ENCODE results near the gene PRRX1. TPM values are rescaled to one million over a fixed set of nuclear protein-coding genes. Genes with fewer than 3 reads are reported as not detected.

PRRX1 gene
- total and polyA plus RNA-seq, 2 of the 13 experiments (the other 11 are each of a cell fraction or from before 2014, with no cell fraction given): not detected

GRCh38 chr1:170734412-170735175, 70.7 kb downstream of the PRRX1 start:
- Histone ChIP-seq H4K20me1 (ENCODE audit: insufficient read depth, low read length) (no peaks in the 10 kb centered on the region), H3K9ac (ENCODE audit: insufficient read depth, low read depth, low read length) (no peak overlapping the region), H3K27ac (ENCODE audit: extremely low read length, insufficient read depth, low read length) (no peak overlapping the region), H3K9me3 (ENCODE audit: low read length) (no peaks in the 10 kb centered on the region), H3K4me3 (replicated peaks in 1 of 3; ENCODE audit: insufficient read depth in 1 of 3, low read depth in 2 of 3, low read length in 3 of 3) (no peak overlapping the region), H3K4me1 (ENCODE audit: insufficient read depth, low read length) (no peaks in the 10 kb centered on the region), H3K36me3 (replicated peaks in 1 of 2; ENCODE audit: control insufficient read depth in 1 of 2, insufficient read depth in 2 of 2, low read length in 2 of 2) (no peaks in the 10 kb centered on the region), H3K79me2 (ENCODE audit: insufficient read depth, low read length) (no peaks in the 10 kb centered on the region), H3K4me2 (ENCODE audit: low read depth, low read length) (no peak overlapping the region), H3K27me3 (ENCODE audit: control insufficient read depth in 1 of 2, insufficient read depth in 2 of 2, low read length in 2 of 2) (no peaks in the 10 kb centered on the region), H2AFZ (ENCODE audit: low read length) (no peak overlapping the region)
- CTCF ChIA-PET (ENCODE audit: low intra/inter-chr PET ratio, low total read pairs): no interaction called here
- WGBS (ENCODE audit: low lambda C conversion rate): 0% methylated on average over 2 of the region's 2 CpGs
- DNase-seq (ENCODE audit: low spot score) (no peak), FAIRE-seq (no peak), ATAC-seq (no peak)
- intact Hi-C loops (cut with micrococcal nuclease; ENCODE audit: unreplicated experiment): no loop called here
- POLR2A ChIA-PET: no interaction called here
- no TSS peak for BruUV-seq (replicated peaks)
- in situ Hi-C loops (cut with HindIII; ENCODE audit: extremely low pct_ligation_motif_present, low pct_unique_long_range_greater_than_20kb): no loop called here
- TF ChIP-seq MYNN (CRISPR knock-in tag; IDR thresholded peaks at IDR 0.05; ENCODE audit: low read depth) (no peak), ZSCAN20 (CRISPR knock-in tag; IDR thresholded peaks at IDR 0.05; ENCODE audit: borderline replicate concordance) (no peak), ZNF230 (CRISPR knock-in tag; IDR thresholded peaks at IDR 0.05) (no peak), MNT (IDR thresholded peaks at IDR 0.05) (no peak), HDAC2 (CRISPR knock-in tag; IDR thresholded peaks at IDR 0.05) (no peak), DDIT3 (CRISPR knock-in tag; IDR thresholded peaks at IDR 0.05) (no peak), ZBTB8A (CRISPR knock-in tag; IDR thresholded peaks at IDR 0.05; ENCODE audit: borderline replicate concordance, low read depth) (no peak), MYPOP (CRISPR knock-in tag; IDR thresholded peaks at IDR 0.05) (no peak), SMAD3 (CRISPR knock-in tag; IDR thresholded peaks at IDR 0.05) (no peak), RELA (CRISPR knock-in tag; IDR thresholded peaks at IDR 0.05) (no peak), IRF1 (CRISPR knock-in tag; IDR thresholded peaks at IDR 0.05; ENCODE audit: low read depth) (no peak), ZNF33A (CRISPR knock-in tag; IDR thresholded peaks at IDR 0.05; ENCODE audit: borderline replicate concordance) (no peak), DPF2 (CRISPR knock-in tag; IDR thresholded peaks at IDR 0.05; ENCODE audit: borderline replicate concordance, low read depth) (no peak), ZBTB4 (CRISPR knock-in tag; IDR thresholded peaks at IDR 0.05; ENCODE audit: borderline replicate concordance) (no peak), NAIF1 (CRISPR knock-in tag; IDR thresholded peaks at IDR 0.05; ENCODE audit: borderline replicate concordance) (no peak)

Data from HepG2 (cell line).